Activated T-cell treated with anti-CD3 and anti-CD28 coated beads for 1 hour (primary cell): ENCODE results near the gene CETN2.
"Not testable (repeated sequence)": the region's sequence is repeated elsewhere in the genome, so short reads cannot be mapped to it uniquely, and the experiment has no call there.

Experiments used
- DNase-seq: peaks from one replicate; pipeline ENCODE4 v3.0.0-alpha.2; 2020; ENCODE audit warnings: low read depth

The CETN2 gene

DNA sequence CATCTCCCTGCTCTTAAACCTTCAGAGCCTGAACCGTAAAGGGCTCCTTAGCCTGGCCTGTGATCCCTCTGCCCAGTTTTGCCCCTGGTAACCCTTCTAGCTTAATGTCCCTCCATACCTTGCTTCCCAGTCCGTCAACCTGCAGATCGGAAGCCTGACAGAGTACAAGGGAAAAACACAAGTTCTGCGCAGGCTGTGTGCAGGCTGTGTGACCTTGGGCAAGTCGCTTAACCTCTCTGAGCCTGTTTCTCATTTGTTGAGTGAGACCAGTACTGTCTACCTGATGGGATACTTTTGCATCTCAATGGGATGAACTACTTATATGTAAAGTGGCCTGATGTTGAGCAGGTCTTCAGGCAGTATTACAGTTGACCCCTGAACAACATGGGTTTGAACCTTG is 2.0 kb upstream of the CETN2 start:
- no peak for DNase-seq

DNA sequence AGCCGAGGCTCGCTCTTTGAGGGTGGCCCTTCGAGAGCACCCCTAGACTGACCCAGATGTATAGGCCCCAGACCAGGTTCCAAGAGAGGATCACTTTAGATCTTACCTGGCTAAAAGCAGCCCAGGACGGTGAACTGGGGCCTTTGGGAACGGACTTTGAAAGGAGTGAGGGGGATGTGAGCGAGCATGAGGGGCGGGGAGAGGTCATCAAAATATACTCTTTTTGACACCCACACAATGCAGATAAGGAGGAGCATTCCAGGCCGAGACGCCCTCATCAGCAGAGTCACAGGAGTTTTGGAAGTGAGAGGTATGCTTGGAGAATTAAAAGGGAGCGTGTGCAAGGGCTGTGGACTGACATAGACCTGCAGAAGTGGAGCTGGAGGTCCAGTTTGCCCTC is 834 bp upstream of the CETN2 start:
- DNase-seq = no peak

GRCh38 chrX:152824841-152825374 is 5.6 kb downstream of the CETN2 start:
- DNase-seq = no peak

DNA sequence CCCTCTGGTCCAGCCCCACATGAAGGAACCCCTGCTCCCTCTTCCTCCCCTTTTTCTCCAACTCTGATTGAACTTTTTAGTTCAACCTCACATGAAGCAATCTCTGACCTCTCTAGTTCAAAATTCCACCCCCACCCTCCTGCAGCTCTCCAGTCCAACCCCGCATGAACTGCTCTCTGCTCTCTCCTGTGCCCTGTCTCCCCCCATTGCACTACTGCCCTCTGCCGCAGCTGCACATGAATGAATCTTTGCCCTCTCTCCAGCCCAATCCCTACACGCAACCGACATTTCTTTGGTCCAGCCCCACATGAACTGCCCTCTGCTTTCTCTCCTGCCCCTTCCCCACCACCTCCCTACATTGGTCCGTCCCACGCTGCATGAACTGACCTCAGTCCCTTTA is 6.9 kb downstream of the CETN2 start:
- no peak for DNase-seq

GRCh38 chrX:152822383-152823086 is 8.0 kb downstream of the CETN2 start:
- DNase-seq = no peak

DNA sequence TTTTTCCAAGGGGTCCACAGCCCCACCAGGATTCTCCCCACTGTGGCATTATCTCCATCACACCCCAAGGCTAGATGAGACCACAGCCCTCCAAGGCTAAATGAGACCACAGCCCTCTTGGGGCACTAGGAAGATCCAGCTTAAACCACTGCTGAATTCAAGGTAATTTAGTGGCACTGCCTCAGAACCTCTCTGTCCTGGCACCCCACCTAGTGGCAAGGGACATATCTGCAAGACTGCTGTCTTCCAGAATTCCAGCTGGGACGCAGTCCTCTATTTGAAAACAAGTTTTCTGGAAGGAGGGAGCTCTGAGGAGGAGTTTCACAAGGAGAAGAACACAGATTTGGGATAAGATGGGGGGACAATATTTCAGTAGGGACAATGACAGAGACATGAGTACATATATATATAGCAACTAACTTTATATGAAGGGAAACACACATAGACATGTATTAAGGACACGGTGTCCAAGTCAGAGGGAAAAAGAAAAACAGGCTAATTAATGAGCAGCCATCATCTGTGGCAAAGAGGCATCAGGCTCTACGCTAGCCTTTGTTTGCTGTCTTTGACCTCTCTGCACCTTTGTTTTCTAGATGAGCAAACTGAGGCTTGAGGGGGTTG is 9.3 kb downstream of the CETN2 start:
- no peak for DNase-seq

DNA sequence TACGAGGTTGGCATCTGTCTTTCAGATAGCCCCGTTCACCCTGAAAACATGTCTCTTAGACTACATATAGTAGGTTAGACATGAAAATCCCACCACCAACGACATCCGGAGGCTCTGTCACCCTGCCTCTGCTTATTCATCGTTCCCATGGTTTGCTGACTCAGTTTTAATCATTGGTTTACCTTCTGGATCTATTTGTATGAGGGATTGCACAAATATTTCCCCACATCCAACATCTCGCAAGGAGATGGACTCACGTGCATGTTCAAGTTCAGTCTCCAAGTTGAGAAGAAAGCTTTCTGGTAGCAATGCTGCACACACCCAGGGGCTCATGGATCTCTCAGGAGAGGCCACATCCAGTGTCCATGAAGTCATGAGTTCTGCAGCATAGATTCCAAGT is 10.8 kb downstream of the CETN2 start:
- DNase-seq = no peak

- DNase-seq = no peak
Observed at GRCh38 chrX:152819266-152819665, 11.3 kb downstream of the CETN2 start.

DNA sequence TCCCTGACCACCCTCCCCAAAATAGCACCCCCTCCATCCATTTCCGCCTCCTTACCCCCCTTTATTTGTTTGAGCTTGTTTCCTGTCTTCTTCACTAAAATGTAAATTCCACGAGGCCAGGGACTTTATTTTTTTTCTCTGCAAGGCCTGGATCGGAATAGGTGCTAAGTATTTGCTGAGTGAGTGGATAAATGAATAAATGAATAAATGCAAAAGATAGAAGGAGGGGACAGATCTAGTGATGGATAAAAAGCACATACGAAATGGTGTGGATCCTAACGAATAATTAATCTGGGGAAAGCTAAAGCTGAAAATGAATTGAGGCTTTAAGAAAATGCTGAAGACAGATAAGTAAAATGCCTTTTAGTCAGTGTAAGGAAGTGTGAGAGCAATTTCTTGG is 12.2 kb downstream of the CETN2 start:
- DNase-seq = no peak

- no peak for DNase-seq
Observed at GRCh38 chrX:152817078-152817764, 13.3 kb downstream of the CETN2 start.

- no peak for DNase-seq
Observed at GRCh38 chrX:152814048-152814447, 16.5 kb downstream of the CETN2 start.

DNA sequence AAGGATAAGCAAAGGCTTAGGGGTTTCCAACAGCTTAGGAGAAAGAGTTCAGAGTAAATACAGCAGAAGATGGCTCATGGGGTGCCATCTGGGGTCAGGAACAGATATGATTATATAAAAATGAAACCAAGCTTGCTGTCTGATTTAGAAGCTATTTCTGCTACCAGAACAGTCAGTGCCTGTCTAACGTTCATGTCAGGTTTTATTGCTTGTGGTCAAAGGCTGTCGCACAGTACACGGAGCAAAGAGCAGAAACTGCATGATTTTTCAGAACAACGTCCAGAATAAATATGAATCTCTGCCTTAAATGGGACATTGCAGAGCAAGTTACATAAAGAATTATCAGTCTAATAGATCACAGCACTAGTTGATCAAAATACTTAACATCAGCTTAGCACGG is 17.4 kb downstream of the CETN2 start:
- no peak for DNase-seq

DNA sequence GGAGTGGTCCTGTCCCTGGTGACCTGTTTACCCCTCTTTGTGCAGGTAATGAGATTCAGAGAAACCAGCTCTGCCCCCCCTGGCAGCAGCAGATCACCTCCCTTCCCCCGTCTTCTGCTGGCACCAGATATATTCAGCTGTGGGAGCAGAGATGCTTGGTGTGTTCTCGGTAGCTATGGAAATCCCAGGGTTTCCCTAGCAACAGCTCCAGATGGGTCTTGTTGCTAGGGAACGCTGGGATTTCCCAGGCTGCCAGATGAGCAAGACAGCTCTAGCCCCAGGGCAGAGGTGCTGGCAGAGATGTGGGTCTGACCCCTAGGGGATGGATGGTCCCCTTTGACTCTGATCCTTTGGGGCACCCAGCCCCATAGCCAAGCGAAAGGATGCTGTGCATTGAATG is 20.2 kb downstream of the CETN2 start:
- DNase-seq = no peak

DNA sequence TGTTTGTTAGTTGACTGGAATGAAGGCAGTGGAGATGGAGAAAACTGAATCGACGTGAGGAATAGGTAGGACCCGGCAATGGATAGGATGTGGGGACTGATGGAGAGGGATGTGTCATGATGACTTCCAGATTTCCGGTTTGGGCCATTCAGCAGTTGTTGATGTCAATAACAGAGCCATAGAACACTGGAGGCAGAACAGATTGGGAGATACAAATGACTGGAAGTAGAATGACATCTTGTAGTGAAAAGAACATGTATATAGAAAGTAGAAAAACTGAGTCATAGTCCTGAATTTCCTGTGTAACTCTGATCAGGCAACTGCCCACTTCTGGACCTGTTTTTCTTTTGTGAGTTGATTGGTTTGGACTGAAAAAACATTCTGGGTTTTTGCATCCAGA is 24.5 kb downstream of the CETN2 start:
- DNase-seq = no peak

DNA sequence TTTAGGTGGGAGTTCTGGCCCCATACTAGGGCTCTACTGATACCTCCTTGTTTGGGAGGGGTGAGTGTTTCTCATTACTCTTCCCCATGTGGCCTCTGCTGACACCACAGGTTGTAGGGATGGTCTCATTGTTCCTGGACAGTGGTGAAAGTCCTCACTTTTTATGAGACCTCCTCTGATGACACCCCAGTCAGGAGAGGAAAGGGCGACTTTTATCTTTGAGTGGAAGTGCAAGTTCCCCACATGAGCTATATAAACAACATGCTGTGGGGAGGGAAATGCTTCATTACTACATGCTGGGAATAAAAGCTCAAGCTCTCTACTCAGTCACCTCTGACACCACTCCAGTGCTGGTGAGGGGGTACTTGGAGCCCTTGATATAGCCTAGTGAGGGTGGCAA is 31.6 kb downstream of the CETN2 start:
- DNase-seq = no peak

GRCh38 chrX:152787062-152787461 is 43.5 kb downstream of the CETN2 start:
- DNase-seq = not testable (repeated sequence)
